HG02943 (cell line): ENCODE measurements around the gene TMEM258.

Experiments
- ATAC-seq: cut with Tn5 transposase; IDR thresholded peaks from one replicate; pipeline ENCODE4 v1.9.1; 2021; ENCODE audit warnings: mild to moderate bottlenecking, low read depth, moderate library complexity; ENCODE audit not compliant: unreplicated experiment

TMEM258 gene

DNA sequence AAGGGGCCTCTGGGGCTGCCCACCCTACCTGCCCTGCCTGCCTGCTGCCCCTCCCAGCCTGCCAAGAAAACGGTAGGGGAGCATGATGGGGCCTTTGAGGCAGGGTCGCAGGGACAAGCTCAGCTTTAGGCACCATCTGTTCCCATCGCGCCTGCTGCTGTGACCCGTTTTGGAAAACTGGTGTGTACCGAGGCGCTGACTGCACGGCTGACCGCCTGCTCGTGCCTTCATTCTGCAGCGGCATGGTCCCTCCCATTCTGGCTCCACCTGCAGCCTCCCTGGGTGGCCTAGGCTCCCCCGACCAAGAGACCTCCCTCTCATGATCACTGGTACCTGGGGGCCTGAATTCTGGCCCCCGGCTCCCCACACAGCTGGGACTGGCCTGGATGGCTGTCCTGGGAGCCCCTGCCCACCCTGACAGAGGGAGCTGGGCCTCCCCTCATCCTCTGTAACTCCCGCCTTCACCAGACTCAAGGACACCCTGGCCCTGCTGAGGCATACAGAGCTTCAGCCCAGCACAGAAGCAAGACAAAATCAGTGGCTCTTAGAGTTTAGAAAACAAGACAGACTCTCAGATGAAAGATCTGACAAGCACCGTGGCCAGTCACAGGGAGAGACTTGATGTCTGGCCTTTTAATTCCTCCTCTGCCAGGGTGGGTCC is 46.5 kb downstream of the TMEM258 start:
- no peak for ATAC-seq

GRCh38 chr11:61744609-61745156 is 47.7 kb downstream of the TMEM258 start:
- ATAC-seq: no peak

GRCh38 chr11:61744181-61744580 is 48.2 kb downstream of the TMEM258 start:
- no peak for ATAC-seq

GRCh38 chr11:61743486-61744095 is 48.8 kb downstream of the TMEM258 start:
- no peak for ATAC-seq

DNA sequence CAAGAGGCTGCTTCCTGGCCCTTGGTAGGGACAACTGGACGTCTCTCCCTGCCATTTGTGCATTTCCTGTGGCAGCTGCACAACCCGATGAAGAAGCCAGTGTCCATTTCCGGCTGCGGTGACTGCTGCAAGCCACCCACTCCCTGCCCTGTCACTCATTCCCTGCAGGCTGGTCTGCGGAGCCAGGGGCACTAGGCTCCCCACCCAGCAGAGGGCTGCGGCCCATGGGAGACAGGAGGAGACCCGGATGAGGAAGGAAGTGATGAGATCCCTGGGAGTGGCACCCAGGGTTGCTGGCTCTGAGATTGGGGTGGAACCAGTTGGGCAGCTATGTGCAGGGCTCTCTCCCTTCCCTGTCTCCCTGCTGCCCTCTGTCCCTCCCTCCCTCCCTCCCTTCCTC is 50.0 kb downstream of the TMEM258 start:
- ATAC-seq: no peak

DNA sequence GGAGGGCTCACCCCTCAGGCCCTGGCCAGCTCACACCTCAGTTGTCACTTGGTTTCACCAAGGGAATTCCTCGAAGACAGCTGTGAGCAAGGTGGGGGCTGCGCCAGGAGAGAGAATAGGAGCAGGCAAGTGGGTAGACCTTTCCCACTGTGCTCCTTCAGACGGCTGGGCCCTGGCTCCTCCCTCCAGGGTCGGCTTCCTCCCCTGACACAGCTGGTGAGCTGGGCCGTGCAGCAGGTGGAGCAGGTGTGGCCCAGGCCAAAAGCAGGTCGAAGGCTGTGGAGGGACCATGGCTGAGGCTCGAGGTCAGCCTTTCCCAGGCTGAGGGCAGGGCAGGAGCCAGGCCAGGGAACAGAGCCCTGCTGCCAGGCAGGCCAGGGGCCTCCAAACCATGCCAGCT is 52.4 kb downstream of the TMEM258 start:
- ATAC-seq: no peak

GRCh38 chr11:61739413-61739812 is 53.0 kb downstream of the TMEM258 start:
- no peak for ATAC-seq
